UCSD-AML1 (cell line): ENCODE data around the gene RECK.

Source experiments
- DNase-seq: peaks from one replicate; lab custom pipeline; 2025; ENCODE audit not compliant: unreplicated experiment; lab: John Stamatoyannopoulos, UW

The RECK gene

GRCh38 chr9:36136894-36137391 lies 100.2 kb downstream of the RECK start:
- DNase-seq, result no peak

- no peak for DNase-seq
Measured at GRCh38 chr9:36137392-36138004, 100.8 kb downstream of the RECK start.

- no peak for DNase-seq
Measured at GRCh38 chr9:36138496-36138895, 101.8 kb downstream of the RECK start.

- no peak for DNase-seq
Measured at GRCh38 chr9:36138901-36139300, 102.2 kb downstream of the RECK start.

- DNase-seq, result no peak
Measured at GRCh38 chr9:36140086-36141084, 103.7 kb downstream of the RECK start.

GRCh38 chr9:36141288-36141687 lies 104.6 kb downstream of the RECK start:
- no peak for DNase-seq

GRCh38 chr9:36141761-36142160 lies 105.0 kb downstream of the RECK start:
- no peak for DNase-seq

- DNase-seq, result peak; percentile 45
Measured at GRCh38 chr9:36142510-36143244, 106.0 kb downstream of the RECK start.

GRCh38 chr9:36143245-36143641 lies 106.5 kb downstream of the RECK start:
- no peak for DNase-seq

GRCh38 chr9:36144309-36145232 lies 107.9 kb downstream of the RECK start:
- peak; percentile 51 for DNase-seq

GRCh38 chr9:36145970-36146369 lies 109.3 kb downstream of the RECK start:
- no peak for DNase-seq

GRCh38 chr9:36146651-36147050 lies 109.9 kb downstream of the RECK start:
- DNase-seq, result no peak

GRCh38 chr9:36147441-36148175 lies 110.9 kb downstream of the RECK start:
- DNase-seq, result no peak

- DNase-seq, result peak; percentile 48
Measured at GRCh38 chr9:36148311-36149051, 111.8 kb downstream of the RECK start.

GRCh38 chr9:36149197-36149596 lies 112.5 kb downstream of the RECK start:
- DNase-seq, result no peak

- DNase-seq, result peak; percentile 54
Measured at GRCh38 chr9:36150574-36151315, 114.0 kb downstream of the RECK start.

- DNase-seq, result peak; percentile 86
Measured at GRCh38 chr9:36151316-36152210, 114.8 kb downstream of the RECK start.
